LNCaP clone FGC (cell line): ENCODE data around the gene ARL15.
A peak's percentile ranks its signal among the peaks of the same experiment; 100 is the strongest.

Experiments
- DNase-seq: peaks from one replicate; pipeline ENCODE4 v3.0.0-alpha.2; 2011; ENCODE audit warnings: low read depth
- H3K4me3 ChIP-seq: 2 replicates; pipeline ENCODE4 v1.5.1; 2011; ENCODE audit warnings: mild to moderate bottlenecking, low read depth, low read length, control low read depth
- TF ChIP-seq, protein P1 (sequence below): IDR thresholded peaks from 2 replicates; pipeline ENCODE4 v1.5.1; 2012; ENCODE audit warnings: mild to moderate bottlenecking; ENCODE audit not compliant: control insufficient read depth, insufficient read depth; ENCODE audit errors: extremely low read depth

Gene ARL15

DNA sequence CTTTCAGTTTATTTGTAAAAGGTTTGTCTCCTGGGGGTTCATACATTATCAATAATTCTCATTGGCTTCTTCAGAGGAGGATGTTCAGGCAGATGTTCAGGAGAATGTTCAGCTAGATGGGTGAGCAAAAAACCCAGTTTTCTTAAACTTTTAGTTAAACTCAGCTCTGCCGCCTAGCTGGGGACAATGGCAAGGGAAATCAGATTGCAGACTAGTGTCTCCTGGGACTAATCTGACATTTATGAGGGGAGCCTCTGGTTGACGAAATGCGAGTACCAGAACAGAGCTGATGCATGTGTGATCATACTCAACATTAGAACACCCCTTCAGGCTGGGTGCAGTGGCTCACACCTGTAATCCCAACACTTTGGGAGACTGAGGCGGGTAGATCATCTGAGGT is 314.4 kb downstream of the ARL15 start:
- DNase-seq, result no peak
- TF ChIP-seq, protein P1, sequence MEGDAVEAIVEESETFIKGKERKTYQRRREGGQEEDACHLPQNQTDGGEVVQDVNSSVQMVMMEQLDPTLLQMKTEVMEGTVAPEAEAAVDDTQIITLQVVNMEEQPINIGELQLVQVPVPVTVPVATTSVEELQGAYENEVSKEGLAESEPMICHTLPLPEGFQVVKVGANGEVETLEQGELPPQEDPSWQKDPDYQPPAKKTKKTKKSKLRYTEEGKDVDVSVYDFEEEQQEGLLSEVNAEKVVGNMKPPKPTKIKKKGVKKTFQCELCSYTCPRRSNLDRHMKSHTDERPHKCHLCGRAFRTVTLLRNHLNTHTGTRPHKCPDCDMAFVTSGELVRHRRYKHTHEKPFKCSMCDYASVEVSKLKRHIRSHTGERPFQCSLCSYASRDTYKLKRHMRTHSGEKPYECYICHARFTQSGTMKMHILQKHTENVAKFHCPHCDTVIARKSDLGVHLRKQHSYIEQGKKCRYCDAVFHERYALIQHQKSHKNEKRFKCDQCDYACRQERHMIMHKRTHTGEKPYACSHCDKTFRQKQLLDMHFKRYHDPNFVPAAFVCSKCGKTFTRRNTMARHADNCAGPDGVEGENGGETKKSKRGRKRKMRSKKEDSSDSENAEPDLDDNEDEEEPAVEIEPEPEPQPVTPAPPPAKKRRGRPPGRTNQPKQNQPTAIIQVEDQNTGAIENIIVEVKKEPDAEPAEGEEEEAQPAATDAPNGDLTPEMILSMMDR, result 0 out of 2 replicates have a peak, but pooled peaks have one; percentile 4
- no peak overlapping the region for H3K4me3 ChIP-seq

DNA sequence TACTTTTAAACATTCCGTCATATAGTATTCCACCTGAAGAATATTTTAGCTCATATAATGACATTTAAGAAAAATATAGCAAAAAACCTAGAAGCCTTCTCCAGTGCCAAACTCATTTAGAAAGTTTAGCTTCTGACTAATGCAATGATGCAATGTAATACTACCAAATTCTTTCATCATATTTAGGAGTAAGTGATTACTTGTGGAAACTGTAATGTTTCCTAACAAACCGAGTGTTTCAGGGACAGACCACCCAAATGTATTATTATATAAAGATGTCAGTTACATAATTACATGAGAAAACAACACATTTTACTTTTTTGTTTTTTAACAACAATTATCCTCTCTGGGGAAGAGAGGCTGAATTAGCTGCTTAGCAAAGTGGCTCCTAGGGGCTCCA is 316.2 kb downstream of the ARL15 start:
- no peak overlapping the region for H3K4me3 ChIP-seq
- TF ChIP-seq, protein P1, result no peak
- no peak for DNase-seq

DNA sequence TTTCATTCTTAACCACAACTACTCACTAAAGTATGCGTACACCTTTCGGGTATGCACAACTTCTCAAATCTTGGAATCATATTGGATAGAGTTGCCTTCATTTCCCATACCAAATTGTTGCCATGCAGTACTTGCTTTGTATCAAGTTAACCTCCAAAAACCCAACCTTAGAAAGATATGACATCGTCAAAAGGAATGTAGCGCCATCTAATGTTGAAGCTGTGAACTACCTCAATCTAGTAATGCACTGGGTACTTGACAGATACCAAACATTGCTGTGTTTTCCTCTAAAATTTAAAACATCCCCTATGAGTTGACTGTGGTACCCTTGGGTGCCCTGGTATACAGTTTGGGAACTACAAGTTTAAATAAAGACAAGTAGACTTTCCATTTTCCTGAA is 318.4 kb downstream of the ARL15 start:
- no peak for DNase-seq
- TF ChIP-seq, protein P1, result peak; percentile 43
- no peak overlapping the region for H3K4me3 ChIP-seq

DNA sequence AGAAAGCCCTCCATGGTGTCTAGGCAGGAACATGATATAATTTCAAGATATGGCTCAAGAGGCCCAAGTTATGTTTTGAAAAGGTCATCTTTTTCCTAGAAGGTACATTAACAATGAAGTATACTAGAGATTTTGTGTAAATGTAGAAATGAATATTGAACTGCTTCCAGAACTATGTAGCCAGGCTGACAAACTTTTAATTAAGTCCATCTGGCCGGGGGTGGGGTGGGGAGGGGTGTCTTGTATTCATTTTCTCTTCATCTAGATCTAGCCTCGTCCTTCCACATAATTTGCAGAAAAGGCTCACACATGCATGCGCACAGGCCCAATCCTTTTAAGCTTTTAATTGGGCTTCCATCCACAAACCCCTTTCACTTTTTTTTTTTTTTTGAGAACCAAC is 323.3 kb downstream of the ARL15 start:
- H3K4me3 ChIP-seq, result no peak overlapping the region
- DNase-seq, result no peak
- TF ChIP-seq, protein P1, result no peak

DNA sequence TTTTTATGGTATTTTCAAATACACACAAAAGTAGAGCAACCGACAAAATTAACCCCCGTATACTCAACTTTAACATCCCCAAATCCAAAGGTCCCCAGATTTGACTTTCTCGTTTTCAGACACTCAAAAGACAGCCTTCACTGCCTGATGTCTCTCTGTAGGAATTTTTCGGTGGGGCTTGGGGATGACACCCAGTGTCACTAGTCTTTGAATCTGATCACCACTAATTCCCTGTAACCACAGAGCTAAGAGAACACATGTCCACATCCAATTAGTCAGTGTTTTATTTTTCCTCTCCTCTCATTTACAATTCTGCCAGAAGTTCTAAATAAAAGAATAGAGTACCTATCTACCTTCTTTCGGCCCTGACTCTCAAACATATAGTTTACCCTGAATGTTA is 324.6 kb downstream of the ARL15 start:
- TF ChIP-seq, protein P1, result no peak
- H3K4me3 ChIP-seq, result no peak overlapping the region

DNA sequence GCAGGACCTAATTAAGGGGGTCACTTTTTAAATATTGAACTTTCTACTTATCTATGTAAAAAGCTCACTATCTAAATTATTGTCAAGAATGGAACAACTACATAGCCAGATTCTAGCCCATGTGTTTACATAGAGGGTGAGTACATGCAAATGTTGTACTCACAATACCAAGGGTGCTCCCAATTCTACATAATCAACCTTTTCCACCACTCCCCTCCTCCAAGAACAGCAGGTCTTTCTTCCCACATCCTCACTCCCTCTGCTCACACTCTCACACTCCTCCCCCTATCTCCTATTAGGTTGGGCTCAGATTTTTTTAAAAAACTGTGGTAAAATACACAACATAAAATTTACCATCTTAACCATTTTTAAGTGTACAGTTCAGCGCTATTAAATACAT is 325.4 kb downstream of the ARL15 start:
- DNase-seq, result no peak
- TF ChIP-seq, protein P1, result no peak
- no peak overlapping the region for H3K4me3 ChIP-seq

More for the DNA sequence above, 324.6 kb downstream of the ARL15 start:
- DNase-seq, result no peak
